NT2/D1 (cell line): ENCODE measurements around the gene SMOC2.

Experiments
- SUZ12 ChIP-seq: IDR thresholded peaks from 2 replicates; pipeline ENCODE4 v1.6.1; 2011; ENCODE audit not compliant: insufficient read length, insufficient read depth; ENCODE audit errors: extremely low read depth
- YY1 ChIP-seq: IDR thresholded peaks from 2 replicates; pipeline ENCODE4 v1.6.1; 2011; ENCODE audit not compliant: insufficient read length, insufficient read depth
- ZNF274 ChIP-seq: IDR thresholded peaks from 2 replicates; pipeline ENCODE4 v1.6.1; 2011; ENCODE audit warnings: mild to moderate bottlenecking, low read depth, low read length

- no peak for TF ChIP-seq SUZ12
- TF ChIP-seq YY1 = no peak
- no peak for TF ChIP-seq ZNF274
Measured at GRCh38 chr6:168499045-168499650, 58.2 kb downstream of the SMOC2 start.
